ENCODE results near the gene ELANE.

The ELANE gene

GRCh38 chr19:855566-856120 lies 3.5 kb downstream of the ELANE start:
- TF ChIP-seq ZFX (IDR thresholded peaks at IDR 0.05; ENCODE audit: borderline replicate concordance) (no peak), CTCF (IDR thresholded peaks at IDR 0.05) (no peak)
- no peak overlapping the region for H3K27ac ChIP-seq

- no peak overlapping the region for H3K27ac ChIP-seq
- no peak for TF ChIP-seq CTCF (IDR thresholded peaks at IDR 0.05)
- no peak for TF ChIP-seq ZFX (IDR thresholded peaks at IDR 0.05; ENCODE audit: borderline replicate concordance)
These were observed 6.2 kb downstream of the ELANE start for GRCh38 chr19:858284-858683.

GRCh38 chr19:858868-859843 lies 7.1 kb downstream of the ELANE start, which contains the start of gene CFD:
Gene CFD, plus strand, starts transcription at chr19:859664. Its CDS starts 26 bp downstream, at chr19:859690.
- H3K27ac ChIP-seq: peak within 1 kb of the TSS; percentile 88
- no peak for TF ChIP-seq ZFX (IDR thresholded peaks at IDR 0.05; ENCODE audit: borderline replicate concordance)
- no peak for TF ChIP-seq CTCF (IDR thresholded peaks at IDR 0.05)

GRCh38 chr19:861141-861755 lies 9.1 kb downstream of the ELANE start:
- peak overlapping the region; percentile 88 for H3K27ac ChIP-seq
- TF ChIP-seq ZFX (IDR thresholded peaks at IDR 0.05; ENCODE audit: borderline replicate concordance) (no peak), CTCF (IDR thresholded peaks at IDR 0.05) (no peak)

GRCh38 chr19:861756-862580 lies 9.9 kb downstream of the ELANE start:
- H3K27ac ChIP-seq: peak overlapping the region; percentile 88
- TF ChIP-seq ZFX (IDR thresholded peaks at IDR 0.05; ENCODE audit: borderline replicate concordance) (no peak), CTCF (IDR thresholded peaks at IDR 0.05) (peak; percentile 71)

- peak overlapping the region; percentile 88 for H3K27ac ChIP-seq
- no peak for TF ChIP-seq CTCF (IDR thresholded peaks at IDR 0.05)
- no peak for TF ChIP-seq ZFX (IDR thresholded peaks at IDR 0.05; ENCODE audit: borderline replicate concordance)
These were observed 10.6 kb downstream of the ELANE start for GRCh38 chr19:862581-863314.

Measured in 22Rv1 (cell line).